Amygdala (tissue), 56 donors: ENCODE data around the gene PRSS22.
A peak's percentile ranks its signal among the peaks of the same experiment; 100 is the strongest.

Experiments used
- DNase-seq, 56 donors: peaks; one replicate each; lab custom pipeline; 2025; lab: John Stamatoyannopoulos, UW

PRSS22 gene

GRCh38 chr16:2881783-2882649, 24.0 kb upstream of the PRSS22 start:
- DNase-seq = peak in 7 of 56 donors; percentile 18 to 64 (median 43)

- no peak for DNase-seq
Observed at GRCh38 chr16:2879854-2880508, 22.0 kb upstream of the PRSS22 start.

GRCh38 chr16:2874912-2875362, 17.0 kb upstream of the PRSS22 start:
- peak in 49 of 56 donors; percentile 0 to 82 (median 41) for DNase-seq

- DNase-seq = no peak
Observed at GRCh38 chr16:2874032-2874911, 16.3 kb upstream of the PRSS22 start.

- no peak for DNase-seq
Observed at GRCh38 chr16:2871926-2872325, 14.0 kb upstream of the PRSS22 start.

GRCh38 chr16:2867987-2868789, 10.2 kb upstream of the PRSS22 start:
- DNase-seq = peak; percentile 56 to 97 (median 89)

GRCh38 chr16:2867661-2867986, 9.7 kb upstream of the PRSS22 start:
- no peak for DNase-seq

- no peak for DNase-seq
Observed at GRCh38 chr16:2866431-2866830, 8.5 kb upstream of the PRSS22 start.

GRCh38 chr16:2865651-2866050, 7.7 kb upstream of the PRSS22 start:
- no peak for DNase-seq

GRCh38 chr16:2860826-2861567, 3.0 kb upstream of the PRSS22 start:
- DNase-seq = no peak

- no peak for DNase-seq
Observed at GRCh38 chr16:2859686-2860265, 1.8 kb upstream of the PRSS22 start.

- DNase-seq = no peak
Observed at GRCh38 chr16:2858245-2859025, 465 bp upstream of the PRSS22 start.

- no peak for DNase-seq
Observed at GRCh38 chr16:2856686-2857450, 1.1 kb downstream of the PRSS22 start.

- DNase-seq = peak in 1 of 56 donors; percentile 20
Observed at GRCh38 chr16:2856061-2856670, 1.8 kb downstream of the PRSS22 start.

GRCh38 chr16:2855536-2855935, 2.4 kb downstream of the PRSS22 start:
- DNase-seq = no peak

- DNase-seq = no peak
Observed at GRCh38 chr16:2854700-2855309, 3.2 kb downstream of the PRSS22 start.
